Daoy (cell line): ENCODE measurements around the gene FUBP3. TPM values are rescaled to one million over a fixed set of nuclear protein-coding genes. Genes with fewer than 3 reads are reported as not detected.
"Not testable (repeated sequence)": the region's sequence is repeated elsewhere in the genome, so short reads cannot be mapped to it uniquely, and the experiment has no call there.

ENCODE experiments used
- DNase-seq: peaks from one replicate; pipeline ENCODE4 v3.0.0-alpha.2; 2015; ENCODE audit warnings: low read depth
- total RNA-seq: library from RNA; depleted of rRNA; stranded (reverse); fragments of >200 nt; shearing (Covaris generic); gene quantifications from 2 replicates; pipeline ENCODE4 v1.2.3, GENCODE V29; 2014; rRNA removed

FUBP3 gene
- total RNA-seq, 1 experiment from 2014 or later = 80.6 TPM

DNA sequence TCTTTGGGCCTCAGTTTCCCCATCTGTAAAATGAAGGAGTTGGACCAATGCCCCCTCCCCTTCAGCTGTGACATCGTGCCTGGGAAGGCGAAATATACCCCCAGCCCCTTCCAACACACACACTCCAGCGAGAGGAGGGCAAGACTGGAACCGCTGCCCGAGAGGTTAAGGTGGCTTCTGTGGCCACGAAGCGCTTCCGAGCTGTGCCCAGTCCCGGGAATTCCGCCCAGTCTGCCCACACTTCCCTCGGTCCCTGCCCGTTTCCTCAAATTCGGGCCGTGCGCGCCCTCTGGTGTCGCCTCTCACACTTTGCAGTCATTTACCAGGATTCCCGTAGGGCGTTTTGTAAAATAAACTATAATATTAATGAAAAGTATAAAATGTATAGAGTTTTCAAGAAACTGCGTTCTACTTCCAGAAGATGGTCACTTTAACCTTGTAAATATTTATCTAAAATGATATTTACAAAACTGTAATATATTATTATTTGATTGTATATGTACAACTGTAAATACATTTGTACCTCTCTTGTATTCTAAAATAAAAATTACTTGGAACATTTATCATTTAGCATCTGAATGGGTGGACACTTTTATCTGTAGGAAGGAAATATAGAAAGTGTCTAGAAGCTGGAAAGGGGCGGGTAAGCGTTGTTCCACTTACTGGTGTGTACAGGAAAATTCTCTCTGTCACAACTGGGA is 103.2 kb downstream of the FUBP3 start:
- peak; percentile 92 for DNase-seq

DNA sequence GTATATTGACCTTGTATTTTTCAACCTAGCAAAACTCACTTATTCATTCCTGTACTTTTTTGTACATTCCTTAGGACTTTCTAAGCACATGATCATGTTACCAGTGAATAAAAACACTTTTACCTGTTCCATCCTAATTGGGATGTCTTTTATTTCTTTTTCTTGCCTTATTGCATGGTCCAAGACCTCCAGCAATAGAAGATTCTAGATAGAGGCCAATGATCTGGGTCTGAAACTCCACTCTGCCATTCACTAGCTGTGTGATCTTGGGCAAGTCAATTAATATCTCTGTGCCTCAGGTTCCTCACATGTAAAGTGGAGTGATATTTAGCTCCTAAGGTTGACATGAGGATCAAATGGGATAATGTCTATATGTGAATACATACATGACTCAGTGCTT is 105.7 kb downstream of the FUBP3 start:
- DNase-seq = no peak

DNA sequence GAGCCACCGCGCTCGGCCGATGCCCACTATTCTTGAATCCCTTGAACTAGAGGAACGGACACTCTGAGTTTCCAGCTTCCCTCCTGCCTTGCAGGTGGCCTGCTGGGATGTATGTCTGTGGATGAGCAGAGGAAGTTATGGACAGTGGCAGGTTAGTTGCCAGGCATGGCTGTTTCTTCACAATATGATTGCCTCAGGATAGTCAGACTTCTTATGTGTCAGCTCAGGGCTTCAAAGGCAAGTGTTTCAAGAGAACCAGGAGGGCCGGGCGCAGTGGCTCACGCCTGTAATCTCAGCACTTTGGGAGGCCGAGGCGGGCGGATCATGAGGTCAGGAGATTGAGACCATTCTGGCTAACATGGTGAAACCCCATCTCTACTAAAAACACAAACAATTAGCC is 106.6 kb downstream of the FUBP3 start:
- not testable (repeated sequence) for DNase-seq

DNA sequence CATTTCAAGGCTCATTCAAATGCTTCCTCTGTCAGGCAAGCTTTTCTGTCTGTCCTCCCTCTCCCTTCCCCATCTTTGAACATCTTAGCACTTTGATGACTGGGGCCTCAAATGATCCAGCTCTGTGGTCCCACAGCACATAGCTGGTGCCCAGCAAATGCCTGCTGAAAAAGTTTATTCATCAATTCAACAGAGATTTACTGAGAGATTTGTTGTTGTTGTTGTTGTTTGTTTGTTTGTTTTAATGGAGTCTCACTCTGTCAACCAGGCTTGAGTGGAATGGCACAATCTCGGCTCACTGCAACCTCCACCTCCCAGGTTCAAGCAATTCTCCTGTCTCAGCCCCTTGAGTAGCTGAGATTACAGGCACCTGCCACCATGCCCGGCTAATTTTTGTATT is 108.2 kb downstream of the FUBP3 start:
- no peak for DNase-seq

Other genes with a start within 250 kb of the FUBP3 start
- gene ASS1, start 134.6 kb upstream of the FUBP3 start, total RNA-seq = 84.5 and 86.7 TPM in 2 replicates
- not detected in 2 replicates for gene PRDM12, start 85.0 kb downstream of the FUBP3 start, total RNA-seq
- gene EXOSC2, start 114.2 kb downstream of the FUBP3 start, total RNA-seq = 71.9 and 95.9 TPM in 2 replicates